BE2C (cell line): ENCODE data around the gene ATAD3C.

Source experiments
- DNase-seq: peaks from one replicate; pipeline ENCODE4 v3.0.0-alpha.2; 2020
- H3K27me3 ChIP-seq: fragments of 250-450 bp; sonication (Bioruptor Pico); 2 replicates; pipeline ENCODE4 v1.5.1; 2020; ENCODE audit warnings: mild to moderate bottlenecking
- H3K36me3 ChIP-seq: fragments of 250-450 bp; sonication (Bioruptor Pico); 2 replicates; pipeline ENCODE4 v1.5.1; 2020; ENCODE audit warnings: mild to moderate bottlenecking
- H3K4me1 ChIP-seq: fragments of 250-450 bp; sonication (Bioruptor Pico); 2 replicates; pipeline ENCODE4 v1.5.1; 2020
- H3K4me3 ChIP-seq: 2 replicates; pipeline ENCODE4 v1.5.1; 2011; ENCODE audit warnings: low read depth, low read length
- H3K9me3 ChIP-seq: fragments of 250-450 bp; sonication (Bioruptor Pico); 2 replicates; pipeline ENCODE4 v1.5.1; 2020
- CTCF ChIP-seq: IDR thresholded peaks from 2 replicates; pipeline ENCODE4 v1.5.1; 2012; ENCODE audit warnings: mild to moderate bottlenecking, low read depth, low read length

The ATAD3C gene

GRCh38 chr1:1420654-1421141 lies 28.8 kb upstream of the ATAD3C start:
- Histone ChIP-seq H3K36me3 (no peaks in the 10 kb centered on the region), H3K9me3 (no peaks in the 10 kb centered on the region), H3K4me1 (0 out of 2 replicates have a peak, but pooled peaks cover 3% of the 10 kb centered on the region), H3K4me3 (no peak overlapping the region), H3K27me3 (no peaks in the 10 kb centered on the region)
- DNase-seq, result no peak
- no peak for TF ChIP-seq CTCF

GRCh38 chr1:1421147-1421906 lies 28.2 kb upstream of the ATAD3C start, which contains the start of gene ANKRD65:
Gene ANKRD65 (minus strand): TSS chr1:1421276. CDS start chr1:1421005, 271 bp downstream.
- Histone ChIP-seq H3K9me3 (no peaks in the 10 kb centered on the region), H3K4me3 (no peak within 1 kb of the TSS), H3K36me3 (no peaks in the 10 kb centered on the region), H3K4me1 (0 out of 2 replicates have a peak, but pooled peaks cover 3% of the 10 kb centered on the region), H3K27me3 (no peaks in the 10 kb centered on the region)
- TF ChIP-seq CTCF, result no peak
- DNase-seq, result no peak

- Histone ChIP-seq H3K9me3 (no peaks in the 10 kb centered on the region), H3K4me3 (no peak overlapping the region), H3K27me3 (no peaks in the 10 kb centered on the region), H3K36me3 (no peaks in the 10 kb centered on the region), H3K4me1 (0 out of 2 replicates have a peak, but pooled peaks cover 3% of the 10 kb centered on the region)
- TF ChIP-seq CTCF, result no peak
- no peak for DNase-seq
Measured at GRCh38 chr1:1421907-1422464, 27.5 kb upstream of the ATAD3C start.

- DNase-seq, result no peak
- no peak for TF ChIP-seq CTCF
Measured at GRCh38 chr1:1422465-1423244, 26.8 kb upstream of the ATAD3C start.

GRCh38 chr1:1423245-1423597 lies 26.3 kb upstream of the ATAD3C start:
- no peak for TF ChIP-seq CTCF
- H3K9me3 ChIP-seq, result no peaks in the 10 kb centered on the region
- H3K4me3 ChIP-seq, result no peak overlapping the region
- no peaks in the 10 kb centered on the region for H3K36me3 ChIP-seq
- 0 out of 2 replicates have a peak, but pooled peaks cover 3% of the 10 kb centered on the region for H3K4me1 ChIP-seq
- no peaks in the 10 kb centered on the region for H3K27me3 ChIP-seq
- no peak for DNase-seq

More at GRCh38 chr1:1422465-1423244, 26.8 kb upstream of the ATAD3C start:
- 0 out of 2 replicates have a peak, but pooled peaks cover 3% of the 10 kb centered on the region for H3K4me1 ChIP-seq
- no peaks in the 10 kb centered on the region for H3K27me3 ChIP-seq
- H3K36me3 ChIP-seq, result no peaks in the 10 kb centered on the region
- no peaks in the 10 kb centered on the region for H3K9me3 ChIP-seq
- no peak overlapping the region for H3K4me3 ChIP-seq
